MM.1S (cell line): ENCODE data around the gene PRIMA1.

Source experiments
- EZH2 ChIP-seq: fragments of 300-600 bp; sonication (generic); optimal IDR thresholded peaks from 2 replicates; pipeline ENCODE3; 2017; ENCODE audit warnings: low read depth, mild to moderate bottlenecking, antibody characterized with exemption, low read length, mixed read lengths
- EZH2phosphoT487 ChIP-seq: fragments of 300-600 bp; sonication (generic); IDR thresholded peaks from 2 replicates; pipeline ENCODE4 v1.6.1; 2018; ENCODE audit warnings: antibody characterized with exemption, low read length
- TF ChIP-seq, protein P1 (sequence below): fragments of 300-600 bp; sonication (generic); IDR thresholded peaks from 2 replicates; pipeline ENCODE4 v1.5.1; 2016; ENCODE audit warnings: antibody characterized with exemption, low read length, mixed read lengths

DNA sequence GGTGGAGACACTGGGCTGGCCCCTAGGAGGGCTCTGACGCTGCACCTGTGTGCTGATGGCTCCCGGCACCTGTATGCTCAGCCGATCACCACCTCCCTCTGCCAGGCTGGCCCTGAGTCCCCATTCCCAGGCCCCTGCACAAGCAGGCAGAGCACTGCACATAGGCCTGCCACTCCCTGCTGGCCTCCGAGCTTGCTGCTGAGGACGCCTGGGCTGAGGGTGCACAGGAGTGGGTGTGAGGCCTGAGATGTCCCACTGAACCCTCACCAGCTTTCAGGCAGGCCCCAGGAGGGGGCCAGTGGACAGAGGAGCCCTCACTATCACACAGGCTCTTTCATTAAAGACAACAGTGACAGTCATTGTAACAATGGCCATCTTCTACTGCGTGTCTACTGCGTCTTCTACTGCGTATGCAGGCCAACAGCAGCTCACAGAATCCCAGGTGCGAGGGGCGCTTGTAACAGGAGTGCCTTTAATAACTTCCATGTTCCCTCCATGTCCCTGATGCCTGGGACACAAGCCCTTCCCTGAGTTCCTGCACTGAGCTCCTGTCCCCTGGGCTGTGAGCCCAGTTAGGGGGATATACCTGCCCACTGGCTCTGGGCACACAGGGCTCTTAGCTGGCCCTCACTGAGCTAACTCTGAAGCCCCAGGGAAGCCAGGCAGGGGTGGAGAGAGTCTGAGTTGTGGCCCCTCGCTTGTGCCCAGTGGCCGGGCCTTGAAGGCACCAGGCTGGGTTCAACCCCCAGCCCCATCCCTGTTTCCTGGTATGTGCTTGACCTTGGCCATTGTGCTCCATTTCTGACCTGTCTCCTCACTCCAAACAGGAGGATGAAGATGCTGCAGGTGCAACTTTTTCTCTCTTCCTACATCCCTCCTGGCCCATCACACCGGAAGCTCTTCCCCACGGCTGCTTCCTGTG is 71.3 kb downstream of the PRIMA1 start:
- TF ChIP-seq, protein P1, sequence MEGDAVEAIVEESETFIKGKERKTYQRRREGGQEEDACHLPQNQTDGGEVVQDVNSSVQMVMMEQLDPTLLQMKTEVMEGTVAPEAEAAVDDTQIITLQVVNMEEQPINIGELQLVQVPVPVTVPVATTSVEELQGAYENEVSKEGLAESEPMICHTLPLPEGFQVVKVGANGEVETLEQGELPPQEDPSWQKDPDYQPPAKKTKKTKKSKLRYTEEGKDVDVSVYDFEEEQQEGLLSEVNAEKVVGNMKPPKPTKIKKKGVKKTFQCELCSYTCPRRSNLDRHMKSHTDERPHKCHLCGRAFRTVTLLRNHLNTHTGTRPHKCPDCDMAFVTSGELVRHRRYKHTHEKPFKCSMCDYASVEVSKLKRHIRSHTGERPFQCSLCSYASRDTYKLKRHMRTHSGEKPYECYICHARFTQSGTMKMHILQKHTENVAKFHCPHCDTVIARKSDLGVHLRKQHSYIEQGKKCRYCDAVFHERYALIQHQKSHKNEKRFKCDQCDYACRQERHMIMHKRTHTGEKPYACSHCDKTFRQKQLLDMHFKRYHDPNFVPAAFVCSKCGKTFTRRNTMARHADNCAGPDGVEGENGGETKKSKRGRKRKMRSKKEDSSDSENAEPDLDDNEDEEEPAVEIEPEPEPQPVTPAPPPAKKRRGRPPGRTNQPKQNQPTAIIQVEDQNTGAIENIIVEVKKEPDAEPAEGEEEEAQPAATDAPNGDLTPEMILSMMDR = no peak
- TF ChIP-seq EZH2phosphoT487 = no peak
- no peak for TF ChIP-seq EZH2
